ENCODE data around the gene CEP250. TPM values are rescaled to one million over a fixed set of nuclear protein-coding genes. Genes with fewer than 3 reads are reported as not detected.

The CEP250 gene
- total and polyA plus RNA-seq, 2 of the 4 experiments (the other 2 are of a cell fraction), result 22.7 to 35.1 TPM

DNA sequence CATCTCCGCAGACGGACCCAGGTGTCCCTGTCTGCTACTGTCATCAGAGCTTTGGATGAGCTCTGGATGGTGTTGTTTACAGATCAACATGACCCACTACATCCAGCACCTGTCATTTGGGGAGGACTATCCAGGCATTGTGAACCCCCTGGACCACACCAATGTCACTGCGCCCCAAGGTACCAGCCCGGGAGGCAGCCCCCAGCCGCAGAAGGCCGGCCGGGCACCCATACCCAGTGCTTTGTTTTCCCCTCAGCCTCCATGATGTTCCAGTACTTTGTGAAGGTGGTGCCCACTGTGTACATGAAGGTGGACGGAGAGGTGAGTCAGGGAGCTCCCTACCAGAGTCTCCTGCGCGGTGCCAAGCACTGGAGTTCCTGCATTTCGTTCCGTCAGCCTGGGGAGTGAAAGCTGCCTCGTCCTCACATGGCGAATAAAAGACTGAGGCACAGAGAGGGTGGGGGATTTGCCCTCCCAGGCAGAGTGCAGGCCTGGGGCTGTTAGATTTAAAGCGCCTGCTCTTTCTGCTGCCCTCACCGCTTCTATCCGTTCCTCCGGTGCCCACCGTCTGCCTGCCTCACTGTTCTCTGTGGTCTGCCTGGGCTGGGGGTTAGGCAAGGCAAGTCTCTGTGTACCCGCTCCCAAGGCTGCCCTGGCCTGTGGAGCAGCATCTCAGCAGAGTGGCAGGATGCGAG, 100.7 kb downstream of the CEP250 start:
- H2BK15ac ChIP-seq (ENCODE audit: low read depth, low read length), result no peak overlapping the region
- no peak for TF ChIP-seq RCOR1 (IDR thresholded peaks at IDR 0.05; ENCODE audit: insufficient replicate concordance, low read length)
- no peaks in the 10 kb centered on the region; the same call in 1 of the 2 replicates for H3K4me1 ChIP-seq (ENCODE audit: control insufficient read depth, insufficient read depth, low read length)
- no peak overlapping the region for H2BK120ac ChIP-seq (ENCODE audit: low read depth, low read length)
- peaks cover 15% of the 10 kb centered on the region for H3K9me1 ChIP-seq (ENCODE audit: insufficient read depth, low read length)
- no peak overlapping the region for H2BK20ac ChIP-seq (ENCODE audit: low read depth, low read length)
- H4K5ac ChIP-seq (ENCODE audit: low read depth, low read length), result no peak overlapping the region
- H3K14ac ChIP-seq (replicated peaks; ENCODE audit: low read depth, low read length), result no peak overlapping the region
- ATAC-seq (ENCODE audit: low read depth) (no peak), DNase-seq (no peak)
- no peak overlapping the region for H3K4me3 ChIP-seq (ENCODE audit: insufficient read depth, low read depth, low read length)
- H2BK5ac ChIP-seq (ENCODE audit: low read depth, low read length, poor library complexity, severe bottlenecking), result no peak overlapping the region
- H3K9me3 ChIP-seq (ENCODE audit: control insufficient read depth, insufficient read depth, low read length), result no peaks in the 10 kb centered on the region
- intact Hi-C loops (cut with micrococcal nuclease) (no loop called here), dilution Hi-C loops (cut with HindIII; ENCODE audit: low sequenced_read_pairs, unreplicated experiment) (no loop called here), in situ Hi-C loops (cut with MboI; ENCODE audit: low sequenced_read_pairs) (no loop called here)
- no peaks in the 10 kb centered on the region for H3K27me3 ChIP-seq (ENCODE audit: control insufficient read depth, insufficient read depth, low read length)
- no peak overlapping the region for H2AFZ ChIP-seq (replicated peaks; ENCODE audit: low read length, poor library complexity)
- 100% methylated on average over 9 of the region's 21 CpGs; no CpG with 5 or more reads in 1 of the 2 experiments for WGBS, 2 experiments (ENCODE audit: extremely low coverage in 2 of 2, insufficient read length in 1 of 2)
- H3K27ac ChIP-seq (ENCODE audit: insufficient read depth, low read length), result no peak overlapping the region
- H4K8ac ChIP-seq (ENCODE audit: low read depth in 2 of 2, low read length in 2 of 2), result no peak overlapping the region
- H3K9ac ChIP-seq (ENCODE audit: low read depth, low read length), result no peak overlapping the region
- H3K23ac ChIP-seq (ENCODE audit: low read depth, low read length), result no peak overlapping the region
- no TSS peak for BruUV-seq (replicated peaks)
- H4K20me1 ChIP-seq (ENCODE audit: insufficient read depth, low read length), result peaks cover 9% of the 10 kb centered on the region; the same call in 1 of the 2 replicates
- no peak overlapping the region for H4K91ac ChIP-seq (ENCODE audit: insufficient read depth, low read depth, low read length)
- H3K36me3 ChIP-seq (ENCODE audit: control insufficient read depth, insufficient read depth, low read length), result peaks cover 76% of the 10 kb centered on the region
- H3K4me2 ChIP-seq (ENCODE audit: low read depth, low read length), result no peak overlapping the region
- no peak overlapping the region for H3K18ac ChIP-seq (ENCODE audit: low read depth, low read length)
- ChIA-PET CTCF (no interaction called here), POLR2A (ENCODE audit: unreplicated experiment) (no interaction called here)
- H2AK9ac ChIP-seq (replicated peaks; ENCODE audit: low read depth, low read length, poor library complexity), result no peak overlapping the region
- H2AK5ac ChIP-seq (ENCODE audit: low read depth, low read length), result no peak overlapping the region
- no peak overlapping the region for H3K56ac ChIP-seq (ENCODE audit: extremely low read depth, insufficient read depth, low read length)
- H3K4ac ChIP-seq (ENCODE audit: low read depth, low read length), result no peak overlapping the region
- H3K79me1 ChIP-seq (ENCODE audit: low read depth in 1 of 2, low read length in 2 of 2), result peaks cover 0 to 20% of the 10 kb centered on the region in 2 experiments; a peak in 2 of 4 replicates
